ENCODE results near the gene SPI1. TPM values are rescaled to one million over a fixed set of nuclear protein-coding genes. Genes with fewer than 3 reads are reported as not detected.

Gene SPI1
- total and polyA plus RNA-seq, 7 experiments from 2014 or later, result 0.27 to 247 (median 5.4) TPM; not detected in 2

DNA sequence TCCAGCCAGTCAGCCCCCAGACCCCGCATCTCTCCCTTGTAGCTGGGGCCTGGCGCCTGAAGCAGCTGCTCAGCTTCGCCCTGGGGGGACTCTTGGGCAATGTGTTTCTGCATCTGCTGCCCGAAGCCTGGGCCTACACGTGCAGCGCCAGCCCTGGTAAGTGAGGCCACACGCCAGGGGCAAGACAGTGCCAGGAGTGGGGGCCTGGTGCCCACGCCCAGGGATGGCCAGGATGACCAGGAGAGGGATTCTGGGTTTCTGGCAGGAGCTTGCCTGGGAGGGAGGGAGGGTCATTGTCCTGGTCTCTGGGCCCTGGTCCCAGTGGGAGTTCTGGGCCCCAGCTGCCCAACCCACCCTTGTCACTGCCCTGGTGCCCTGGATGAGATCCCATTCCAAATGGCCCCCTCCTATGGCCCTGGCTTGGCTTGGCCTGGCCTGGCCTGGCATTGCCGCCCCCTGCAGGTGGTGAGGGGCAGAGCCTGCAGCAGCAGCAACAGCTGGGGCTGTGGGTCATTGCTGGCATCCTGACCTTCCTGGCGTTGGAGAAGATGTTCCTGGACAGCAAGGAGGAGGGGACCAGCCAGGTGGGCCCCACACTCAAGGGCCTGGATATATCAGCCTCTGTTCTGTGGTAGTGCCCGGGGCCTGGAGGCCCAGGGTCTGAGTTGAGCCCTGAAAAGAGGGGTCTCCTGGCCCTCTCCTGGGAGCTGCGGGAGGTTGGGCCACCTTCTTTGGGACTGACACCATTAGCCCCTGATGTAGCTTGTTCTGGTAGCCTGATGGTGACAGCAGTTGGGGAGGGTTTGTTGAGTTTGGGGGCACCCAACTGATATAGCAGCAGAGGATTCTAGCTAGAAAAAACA, 33.8 kb upstream of the SPI1 start:
- Histone ChIP-seq H3K36me3 (ENCODE audit: control insufficient read depth in 2 of 3, insufficient read depth in 3 of 3, low read length in 3 of 3) (peaks cover 0 to 48% (median 0%) of the 10 kb centered on the region in 3 experiments), H3K4me3 (ENCODE audit: low read length) (no peak overlapping the region), H3K27ac (ENCODE audit: low read depth, low read length) (no peak overlapping the region), H3K4me1 (ENCODE audit: control insufficient read depth in 2 of 2, insufficient read depth in 2 of 2, low read length in 2 of 2) (peaks cover 8 to 13% of the 10 kb centered on the region in 2 donors), H3K27me3 (ENCODE audit: control insufficient read depth in 2 of 2, insufficient read depth in 2 of 2, low read length in 2 of 2) (no peaks in the 10 kb centered on the region), H3K9me3 (ENCODE audit: control insufficient read depth in 2 of 3, low read length in 3 of 3) (no peaks in the 10 kb centered on the region)
- Mint-ChIP-seq H3K27ac (peak overlapping the region in 2 of 9 donors; percentile 56 to 65), H3K27me3 (no peaks in the 10 kb centered on the region), H3K4me3 (no peak overlapping the region), H3K36me3 (peaks cover 0 to 12% (median 0%) of the 10 kb centered on the region in 5 donors), H3K9me3 (no peaks in the 10 kb centered on the region), H3K4me1 (peaks cover 4 to 23% (median 17%) of the 10 kb centered on the region in 7 donors)
- ChIA-PET CTCF (interaction anchor here (0.6 to 8.3 kb wide), 20 partner anchors 9 to 608 kb away, joined by 3 to 140 read pairs (median 4); partner anchors contain the start of gene ARFGAP2), POLR2A (interaction anchor here (0.8 to 4.1 kb wide), 7 partner anchors 14 to 140 kb away, joined by 3 to 15 read pairs (median 4); partner anchors contain the start of genes PSMC3 and SPI1)
- intact Hi-C loops (cut with micrococcal nuclease), result loop anchor here (1.0 to 5.0 kb wide), 5 partner anchors 38 to 585 kb away; no protein-coding TSS in a partner anchor
- ATAC-seq, result no peak
- peak in 7 of 9 donors; percentile 28 to 72 (median 48) for DNase-seq

DNA sequence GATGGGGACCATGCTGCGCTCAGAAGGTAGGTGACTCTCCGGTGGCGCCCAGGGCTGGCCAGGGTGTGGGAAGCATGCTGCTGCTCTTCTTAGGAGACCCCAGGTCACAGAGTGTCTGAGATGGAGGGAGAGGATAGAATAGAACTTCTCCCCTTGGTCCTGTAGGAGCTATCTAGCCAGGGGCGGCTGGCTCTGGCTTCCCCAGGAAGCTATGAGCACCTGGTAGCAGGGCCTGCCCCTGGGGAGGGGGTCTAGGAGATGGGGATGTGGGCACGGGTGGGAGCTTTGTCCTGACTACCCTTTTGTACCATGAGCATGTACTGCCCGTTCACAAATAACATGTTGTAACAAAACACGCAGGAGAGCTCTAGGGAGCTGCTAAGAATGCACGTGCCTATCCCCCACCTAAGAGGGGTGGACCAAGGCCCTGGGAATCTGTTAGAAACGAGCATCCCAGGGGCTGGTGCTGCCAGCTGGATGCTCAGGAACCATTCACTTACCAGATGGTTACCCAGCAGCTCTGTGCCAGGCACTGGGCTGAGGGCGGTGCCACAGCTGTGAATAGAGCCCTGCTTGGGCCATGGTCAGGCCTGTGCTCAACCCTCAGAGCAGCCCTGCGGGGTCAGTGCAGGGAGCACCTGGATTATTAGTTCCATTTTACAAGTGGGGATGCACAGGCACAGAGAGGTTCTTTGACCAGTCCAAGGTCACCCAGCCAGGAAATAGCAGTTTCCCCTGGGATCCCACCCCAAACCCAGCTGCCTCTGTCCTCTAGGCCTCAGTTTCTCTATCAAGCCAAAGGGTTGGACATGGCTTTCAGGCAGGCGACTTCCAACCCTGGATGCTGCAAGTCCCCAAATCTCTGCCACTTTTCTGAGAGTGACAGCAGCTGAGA, 32.3 kb upstream of the SPI1 start:
- POLR2A ChIA-PET, result interaction anchor here (0.6 to 4.3 kb wide), 6 partner anchors 10 to 161 kb away, joined by 3 to 40 read pairs (median 9); no protein-coding TSS in a partner anchor
- Mint-ChIP-seq H3K9me3 (no peaks in the 10 kb centered on the region), H3K4me3 (peak overlapping the region in 3 of 10 donors; percentile 13 to 97 (median 73)), H3K4me1 (peaks cover 4 to 28% (median 21%) of the 10 kb centered on the region in 7 donors), H3K27me3 (no peaks in the 10 kb centered on the region), H3K27ac (peak overlapping the region in 2 of 9 donors; percentile 31 to 43), H3K36me3 (peaks cover 0 to 12% (median 0%) of the 10 kb centered on the region in 5 donors)
- Histone ChIP-seq H3K27ac (ENCODE audit: low read depth, low read length) (no peak overlapping the region), H3K4me1 (ENCODE audit: control insufficient read depth in 2 of 2, insufficient read depth in 2 of 2, low read length in 2 of 2) (peaks cover 8 to 13% of the 10 kb centered on the region in 2 donors), H3K27me3 (ENCODE audit: control insufficient read depth in 2 of 2, insufficient read depth in 2 of 2, low read length in 2 of 2) (no peaks in the 10 kb centered on the region), H3K4me3 (ENCODE audit: low read length) (no peak overlapping the region), H3K9me3 (ENCODE audit: control insufficient read depth in 2 of 3, low read length in 3 of 3) (no peaks in the 10 kb centered on the region), H3K36me3 (ENCODE audit: control insufficient read depth in 2 of 3, insufficient read depth in 3 of 3, low read length in 3 of 3) (peaks cover 0 to 35% (median 0%) of the 10 kb centered on the region in 3 experiments)
- ATAC-seq (no peak), DNase-seq (no peak)
- CTCF ChIA-PET, result interaction anchor here (0.5 to 8.3 kb wide), 16 partner anchors 7 to 238 kb away, joined by 3 to 140 read pairs (median 4); partner anchors contain the start of gene ARFGAP2
- intact Hi-C loops (cut with micrococcal nuclease), result loop anchor here in 1 of 2 donors (5.0 kb wide), 1 partner anchor 583 kb away; no protein-coding TSS in a partner anchor

GRCh38 chr11:47409440-47410369, 31.4 kb upstream of the SPI1 start:
- ChIA-PET POLR2A (interaction anchor here (0.6 to 4.3 kb wide), 4 partner anchors 10 to 160 kb away, joined by 3 to 40 read pairs (median 16); no protein-coding TSS in a partner anchor), CTCF (interaction anchor here (0.5 to 8.3 kb wide), 7 partner anchors 15 to 181 kb away, joined by 3 to 140 read pairs (median 3); partner anchors contain the start of gene PSMC3)
- Mint-ChIP-seq H3K9me3 (no peaks in the 10 kb centered on the region), H3K4me3 (peak overlapping the region; percentile 87 to 99 (median 91)), H3K36me3 (peaks cover 0 to 8% (median 0%) of the 10 kb centered on the region in 5 donors), H3K27ac (peak overlapping the region; percentile 88 to 96 (median 92)), H3K4me1 (peaks cover 4 to 28% (median 21%) of the 10 kb centered on the region in 7 donors), H3K27me3 (no peaks in the 10 kb centered on the region)
- Histone ChIP-seq H3K27me3 (ENCODE audit: control insufficient read depth in 2 of 2, insufficient read depth in 2 of 2, low read length in 2 of 2) (no peaks in the 10 kb centered on the region), H3K4me1 (ENCODE audit: control insufficient read depth in 2 of 2, insufficient read depth in 2 of 2, low read length in 2 of 2) (peaks cover 8 to 13% of the 10 kb centered on the region in 2 donors), H3K27ac (ENCODE audit: low read depth, low read length) (peak overlapping the region; percentile 83), H3K36me3 (ENCODE audit: control insufficient read depth in 2 of 3, insufficient read depth in 3 of 3, low read length in 3 of 3) (peaks cover 0 to 26% (median 0%) of the 10 kb centered on the region in 3 experiments), H3K9me3 (ENCODE audit: control insufficient read depth in 2 of 3, low read length in 3 of 3) (no peaks in the 10 kb centered on the region), H3K4me3 (ENCODE audit: low read length) (peak overlapping the region; percentile 71)
- DNase-seq, result no peak
- intact Hi-C loops (cut with micrococcal nuclease), result loop anchor here (2.0 to 10.0 kb wide), 4 partner anchors 195 to 582 kb away; partner anchors contain the start of genes ARFGAP2 (in 1 of the 2), CSTPP1 (in 1 of the 2) and DDB2 (in 1 of the 2)
- ATAC-seq, result no peak

DNA sequence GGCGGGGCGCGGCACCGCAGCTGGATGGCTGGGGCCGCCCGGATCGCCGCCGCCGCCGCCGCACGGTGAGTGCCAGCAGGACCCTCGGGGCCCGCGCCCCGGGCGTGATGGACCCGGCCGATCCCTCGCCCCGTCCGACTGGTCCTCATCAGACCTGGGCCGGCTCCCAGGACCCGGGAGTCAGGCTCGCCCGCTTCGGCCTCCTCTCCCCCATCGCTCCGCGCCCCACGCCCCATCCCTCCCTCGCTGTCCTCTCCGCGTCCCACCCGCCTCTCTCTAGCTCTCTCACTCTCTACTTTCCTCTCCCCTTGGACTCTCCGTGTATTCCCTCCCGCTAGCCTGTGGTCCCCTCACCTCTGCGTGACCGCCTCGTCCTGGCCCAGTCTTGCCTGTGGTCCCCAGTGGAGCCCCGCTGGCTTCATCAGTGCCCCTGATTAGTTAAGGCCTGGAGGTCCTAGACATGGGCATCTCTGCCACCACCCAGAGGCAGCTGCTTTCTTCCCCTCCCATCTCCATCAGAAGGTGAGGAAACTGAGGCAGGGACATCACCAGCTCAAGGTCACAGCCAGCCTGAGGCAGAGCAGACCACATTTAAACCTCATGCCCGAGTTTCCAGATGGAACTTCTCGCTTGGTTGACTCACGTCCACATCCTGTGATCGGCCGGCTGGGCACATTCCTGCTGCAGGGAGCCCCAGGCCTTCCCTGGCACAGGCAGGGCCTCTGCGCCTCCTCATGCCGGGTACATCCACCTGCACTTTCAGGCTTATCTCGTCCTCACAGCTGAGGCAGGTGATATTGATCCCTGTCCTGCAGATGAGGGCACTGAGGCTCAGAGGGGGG, 30.5 kb upstream of the SPI1 start:
- H3K27ac ChIP-seq (ENCODE audit: low read depth, low read length), result peak overlapping the region; percentile 83
- H3K27me3 Mint-ChIP-seq, result no peaks in the 10 kb centered on the region
- no peak for ATAC-seq
- peaks cover 0 to 17% (median 0%) of the 10 kb centered on the region in 3 experiments for H3K36me3 ChIP-seq (ENCODE audit: control insufficient read depth in 2 of 3, insufficient read depth in 3 of 3, low read length in 3 of 3)
- peak overlapping the region; percentile 88 to 96 (median 92) for H3K27ac Mint-ChIP-seq
- H3K27me3 ChIP-seq (ENCODE audit: control insufficient read depth in 2 of 2, insufficient read depth in 2 of 2, low read length in 2 of 2), result no peaks in the 10 kb centered on the region
- ChIA-PET CTCF (interaction anchor here (0.9 to 8.3 kb wide), 3 partner anchors 17 to 37 kb away, joined by 3 to 140 read pairs (median 3); partner anchors contain the start of gene PSMC3), POLR2A (interaction anchor here (0.5 to 4.3 kb wide), 7 partner anchors 9 to 191 kb away, joined by 3 to 40 read pairs (median 7); partner anchors contain the start of genes ACP2 and MADD)
- H3K9me3 ChIP-seq (ENCODE audit: control insufficient read depth in 2 of 3, low read length in 3 of 3), result no peaks in the 10 kb centered on the region
- peak overlapping the region; percentile 71 for H3K4me3 ChIP-seq (ENCODE audit: low read length)
- peak in 3 of 9 donors; percentile 23 to 27 (median 24) for DNase-seq
- peak overlapping the region; percentile 87 to 99 (median 91) for H3K4me3 Mint-ChIP-seq
- H3K36me3 Mint-ChIP-seq, result peaks cover 0 to 3% (median 0%) of the 10 kb centered on the region in 5 donors
- H3K4me1 ChIP-seq (ENCODE audit: control insufficient read depth in 2 of 2, insufficient read depth in 2 of 2, low read length in 2 of 2), result peaks cover 8 to 13% of the 10 kb centered on the region in 2 donors
- intact Hi-C loops (cut with micrococcal nuclease), result loop anchor here (1.0 to 10.0 kb wide), 12 partner anchors 15 to 473 kb away; partner anchors contain the start of genes CSTPP1 (in 2 of the 2), DDB2 (in 2 of the 2), PSMC3 (in 2 of the 2) and ACP2 (in 1 of the 2)
- H3K4me1 Mint-ChIP-seq, result peaks cover 4 to 25% (median 21%) of the 10 kb centered on the region in 7 donors
- no peaks in the 10 kb centered on the region for H3K9me3 Mint-ChIP-seq
